A673 (cell line): ENCODE measurements around the gene SPINK1. TPM values are rescaled to one million over a fixed set of nuclear protein-coding genes. Genes with fewer than 3 reads are reported as not detected.

Source experiments
- BruUV-seq: library from RNA; stranded (reverse); fragments of 400-500 nt; replicated peaks from 2 replicates; lab custom pipeline; 2021; lab: Mats Ljungman, UMichigan
- CTCF ChIA-PET: fragments of 300-600 bp; sonication (Branson Sonifier 250); formaldehyde crosslinking; loops from one replicate; lab custom pipeline; 2022; ENCODE audit warnings: antibody characterized with exemption; lab: Charles Lee
- POLR2A ChIA-PET: fragments of 300-600 bp; sonication (Branson Sonifier 250); formaldehyde crosslinking; loops from one replicate; lab custom pipeline; 2022; ENCODE audit warnings: antibody characterized with exemption; ENCODE audit not compliant: low non-redundant PET; lab: Charles Lee
- DNase-seq: peaks from one replicate; pipeline ENCODE4 v3.0.0-alpha.2; 2015; ENCODE audit warnings: low spot score
- H3K27ac ChIP-seq: fragments of 200-600 bp; sonication (generic); 2 replicates; pipeline ENCODE4 v1.5.1; 2016; ENCODE audit warnings: mixed run types, low read depth, mild to moderate bottlenecking, mixed read lengths, antibody characterized with exemption, low read length; ENCODE audit not compliant: poor library complexity, severe bottlenecking
- H3K27me3 ChIP-seq: fragments of 200-600 bp; sonication (generic); replicated peaks from 2 replicates; pipeline ENCODE4 v1.6.1; 2017; ENCODE audit warnings: mixed run types, low read depth, mild to moderate bottlenecking, mixed read lengths, antibody characterized with exemption, low read length; ENCODE audit not compliant: insufficient read depth, poor library complexity
- H3K36me3 ChIP-seq: fragments of 200-600 bp; sonication (generic); 2 replicates; pipeline ENCODE4 v1.6.1; 2016; ENCODE audit warnings: mixed run types, mild to moderate bottlenecking, mixed read lengths, antibody characterized with exemption, low read length; ENCODE audit not compliant: insufficient read depth, poor library complexity, severe bottlenecking
- H3K4me1 ChIP-seq: fragments of 200-600 bp; sonication (generic); 2 replicates; pipeline ENCODE4 v1.6.1; 2017; ENCODE audit warnings: mixed run types, mild to moderate bottlenecking, mixed read lengths, antibody characterized with exemption, low read length; ENCODE audit not compliant: insufficient read depth, poor library complexity, severe bottlenecking
- H3K4me3 ChIP-seq: fragments of 200-600 bp; sonication (generic); 2 replicates; pipeline ENCODE4 v1.5.1; 2016; ENCODE audit warnings: low read depth, mixed run types, mild to moderate bottlenecking, mixed read lengths, low read length; ENCODE audit not compliant: poor library complexity, severe bottlenecking
- H3K9me3 ChIP-seq: fragments of 200-600 bp; sonication (generic); 2 replicates; pipeline ENCODE4 v1.6.1; 2016; ENCODE audit warnings: mixed run types, low read depth, mild to moderate bottlenecking, mixed read lengths, antibody characterized with exemption, low read length; ENCODE audit not compliant: poor library complexity, severe bottlenecking
- EZH2 ChIP-seq: fragments of 200-600 bp; sonication (generic); IDR thresholded peaks from 2 replicates; pipeline ENCODE4 v1.6.1; 2017; ENCODE audit warnings: borderline replicate concordance, low read depth, mild to moderate bottlenecking, mixed read lengths, antibody characterized with exemption, low read length; ENCODE audit not compliant: poor library complexity, severe bottlenecking
- intact Hi-C: fragments of 100-400 bp; cut with micrococcal nuclease; formaldehyde crosslinking; loops from one replicate; pipeline ENCODE4 v1.10.0; 2022; ENCODE audit not compliant: unreplicated experiment
- total RNA-seq: library from RNA; stranded (reverse); gene quantifications from 2 replicates; pipeline ENCODE4 v1.2.3, GENCODE V29; 2021
- TF ChIP-seq, protein P1 (sequence below): fragments of 300-800, 200-600 bp; sonication (generic); conservative IDR thresholded peaks from 2 replicates; pipeline ENCODE4 v1.5.1; 2017; ENCODE audit warnings: low read depth, mild to moderate bottlenecking, antibody characterized with exemption, low read length, moderate library complexity, mixed read lengths

Gene SPINK1
- total RNA-seq, 1 experiment from 2014 or later, result not detected

- intact Hi-C loops, result no loop called here
- Histone ChIP-seq H3K27ac (no peak overlapping the region), H3K4me3 (no peak overlapping the region), H3K4me1 (no peaks in the 10 kb centered on the region), H3K36me3 (no peaks in the 10 kb centered on the region), H3K9me3 (no peaks in the 10 kb centered on the region), H3K27me3 (no peaks in the 10 kb centered on the region)
- DNase-seq, result no peak
- ChIA-PET POLR2A (interaction anchor here (0.6 kb wide), 1 partner anchor 14 kb away, joined by 3 read pairs; no protein-coding TSS in a partner anchor), CTCF (no interaction called here)
- TF ChIP-seq EZH2, result no peak
- TF ChIP-seq, protein P1, sequence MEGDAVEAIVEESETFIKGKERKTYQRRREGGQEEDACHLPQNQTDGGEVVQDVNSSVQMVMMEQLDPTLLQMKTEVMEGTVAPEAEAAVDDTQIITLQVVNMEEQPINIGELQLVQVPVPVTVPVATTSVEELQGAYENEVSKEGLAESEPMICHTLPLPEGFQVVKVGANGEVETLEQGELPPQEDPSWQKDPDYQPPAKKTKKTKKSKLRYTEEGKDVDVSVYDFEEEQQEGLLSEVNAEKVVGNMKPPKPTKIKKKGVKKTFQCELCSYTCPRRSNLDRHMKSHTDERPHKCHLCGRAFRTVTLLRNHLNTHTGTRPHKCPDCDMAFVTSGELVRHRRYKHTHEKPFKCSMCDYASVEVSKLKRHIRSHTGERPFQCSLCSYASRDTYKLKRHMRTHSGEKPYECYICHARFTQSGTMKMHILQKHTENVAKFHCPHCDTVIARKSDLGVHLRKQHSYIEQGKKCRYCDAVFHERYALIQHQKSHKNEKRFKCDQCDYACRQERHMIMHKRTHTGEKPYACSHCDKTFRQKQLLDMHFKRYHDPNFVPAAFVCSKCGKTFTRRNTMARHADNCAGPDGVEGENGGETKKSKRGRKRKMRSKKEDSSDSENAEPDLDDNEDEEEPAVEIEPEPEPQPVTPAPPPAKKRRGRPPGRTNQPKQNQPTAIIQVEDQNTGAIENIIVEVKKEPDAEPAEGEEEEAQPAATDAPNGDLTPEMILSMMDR, result no peak
- no TSS peak for BruUV-seq
Observed at GRCh38 chr5:147844846-147845245, 13.4 kb upstream of the SPINK1 start.

- no TSS peak for BruUV-seq
- POLR2A ChIA-PET, result no interaction called here
- CTCF ChIA-PET, result no interaction called here
Observed at GRCh38 chr5:147842869-147843268, 11.4 kb upstream of the SPINK1 start.

GRCh38 chr5:147836439-147836838 lies 5.0 kb upstream of the SPINK1 start:
- no peak overlapping the region for H3K27ac ChIP-seq
- BruUV-seq, result no TSS peak
- POLR2A ChIA-PET, result no interaction called here

More at GRCh38 chr5:147842869-147843268, 11.4 kb upstream of the SPINK1 start:
- no peaks in the 10 kb centered on the region for H3K36me3 ChIP-seq
- no peaks in the 10 kb centered on the region for H3K27me3 ChIP-seq
- H3K9me3 ChIP-seq, result no peaks in the 10 kb centered on the region
- intact Hi-C loops, result no loop called here
- no peak overlapping the region for H3K27ac ChIP-seq
- no peak overlapping the region for H3K4me3 ChIP-seq
- H3K4me1 ChIP-seq, result no peaks in the 10 kb centered on the region
- no peak for DNase-seq
- TF ChIP-seq EZH2, result no peak
- TF ChIP-seq, protein P1, result no peak

More at GRCh38 chr5:147836439-147836838, 5.0 kb upstream of the SPINK1 start:
- Histone ChIP-seq H3K4me1 (no peaks in the 10 kb centered on the region), H3K27me3 (no peaks in the 10 kb centered on the region), H3K4me3 (no peak overlapping the region), H3K36me3 (no peaks in the 10 kb centered on the region), H3K9me3 (no peaks in the 10 kb centered on the region)
- intact Hi-C loops, result no loop called here
- DNase-seq, result no peak
- TF ChIP-seq, protein P1, result no peak
- no peak for TF ChIP-seq EZH2
- CTCF ChIA-PET, result no interaction called here
